Spleen (tissue), 7 donors: ENCODE data around the gene SLC2A11.

Source experiments
- POLR2AphosphoS5 ChIP-seq, 3 donors: sonication (generic); formaldehyde crosslinking; IDR thresholded peaks; one replicate each; pipeline ENCODE4 v1.5.1; 2017; ENCODE audit warnings: antibody characterized with exemption in 3 of 3
- TF ChIP-seq, protein P1 (sequence below), 11 experiments: fragments of 200-600 bp in 7 of 11; fragments of 450-650 bp in 4 of 11; sonication (generic) in 4 of 11; IDR thresholded peaks in 8 of 11; conservative IDR thresholded peaks in 3 of 11; 1 replicate in 7 of 11; 2 replicates in 4 of 11; pipeline versions ENCODE4 v1.4.0 to v1.8.0; 2016 to 2021; ENCODE audit warnings: antibody characterized with exemption in 11 of 11, inconsistent platforms in 4 of 11, mild to moderate bottlenecking in 1 of 11
- donor health status: DM: no; HTN: no; CAD: no; lungs with moderate emphysema.
- donor health status: DM: no; HTN: no; CAD: no.
- donor health status: DM: no; HTN: no; CAD: no.

DNA sequence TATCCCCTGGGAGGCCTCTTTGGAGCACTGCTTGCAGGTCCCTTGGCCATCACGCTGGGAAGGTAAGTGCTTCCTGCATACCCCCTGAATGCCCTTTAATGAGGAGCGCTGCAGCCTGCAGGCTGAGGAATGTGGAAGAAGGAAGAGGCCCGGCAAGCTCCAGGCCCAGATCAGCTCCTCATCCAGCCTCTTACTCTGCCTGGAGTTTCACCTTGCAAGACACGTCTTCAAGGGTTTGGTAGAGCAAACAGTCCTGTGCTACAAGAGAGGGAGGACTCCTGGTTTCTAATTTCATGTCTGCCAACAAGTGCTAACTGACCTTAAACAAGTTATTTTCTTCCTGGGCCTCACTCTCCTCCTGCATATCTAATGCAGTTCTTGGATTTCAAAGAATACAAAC is 10.9 kb downstream of the SLC2A11 start:
- TF ChIP-seq, protein P1, sequence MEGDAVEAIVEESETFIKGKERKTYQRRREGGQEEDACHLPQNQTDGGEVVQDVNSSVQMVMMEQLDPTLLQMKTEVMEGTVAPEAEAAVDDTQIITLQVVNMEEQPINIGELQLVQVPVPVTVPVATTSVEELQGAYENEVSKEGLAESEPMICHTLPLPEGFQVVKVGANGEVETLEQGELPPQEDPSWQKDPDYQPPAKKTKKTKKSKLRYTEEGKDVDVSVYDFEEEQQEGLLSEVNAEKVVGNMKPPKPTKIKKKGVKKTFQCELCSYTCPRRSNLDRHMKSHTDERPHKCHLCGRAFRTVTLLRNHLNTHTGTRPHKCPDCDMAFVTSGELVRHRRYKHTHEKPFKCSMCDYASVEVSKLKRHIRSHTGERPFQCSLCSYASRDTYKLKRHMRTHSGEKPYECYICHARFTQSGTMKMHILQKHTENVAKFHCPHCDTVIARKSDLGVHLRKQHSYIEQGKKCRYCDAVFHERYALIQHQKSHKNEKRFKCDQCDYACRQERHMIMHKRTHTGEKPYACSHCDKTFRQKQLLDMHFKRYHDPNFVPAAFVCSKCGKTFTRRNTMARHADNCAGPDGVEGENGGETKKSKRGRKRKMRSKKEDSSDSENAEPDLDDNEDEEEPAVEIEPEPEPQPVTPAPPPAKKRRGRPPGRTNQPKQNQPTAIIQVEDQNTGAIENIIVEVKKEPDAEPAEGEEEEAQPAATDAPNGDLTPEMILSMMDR (IDR thresholded peaks at IDR 0.05 in 8 of 11, conservative IDR thresholded peaks at IDR 0.05 in 3 of 11): no peak
- TF ChIP-seq POLR2AphosphoS5 (IDR thresholded peaks at IDR 0.05): no peak
